22Rv1 (cell line): ENCODE data around the gene SASH1.

Experiments
- H3K27ac ChIP-seq: fragments of 450-650 bp; 2 replicates; pipeline ENCODE4 v1.5.1; 2017
- ZFX ChIP-seq: fragments of 450-650 bp; IDR thresholded peaks from 2 replicates; pipeline ENCODE4 v1.6.1; 2017; ENCODE audit warnings: antibody characterized with exemption, borderline replicate concordance
- TF ChIP-seq, protein P1 (sequence below): fragments of 450-650 bp; IDR thresholded peaks from 2 replicates; pipeline ENCODE4 v1.5.1; 2017; ENCODE audit warnings: mild to moderate bottlenecking

Gene SASH1

DNA sequence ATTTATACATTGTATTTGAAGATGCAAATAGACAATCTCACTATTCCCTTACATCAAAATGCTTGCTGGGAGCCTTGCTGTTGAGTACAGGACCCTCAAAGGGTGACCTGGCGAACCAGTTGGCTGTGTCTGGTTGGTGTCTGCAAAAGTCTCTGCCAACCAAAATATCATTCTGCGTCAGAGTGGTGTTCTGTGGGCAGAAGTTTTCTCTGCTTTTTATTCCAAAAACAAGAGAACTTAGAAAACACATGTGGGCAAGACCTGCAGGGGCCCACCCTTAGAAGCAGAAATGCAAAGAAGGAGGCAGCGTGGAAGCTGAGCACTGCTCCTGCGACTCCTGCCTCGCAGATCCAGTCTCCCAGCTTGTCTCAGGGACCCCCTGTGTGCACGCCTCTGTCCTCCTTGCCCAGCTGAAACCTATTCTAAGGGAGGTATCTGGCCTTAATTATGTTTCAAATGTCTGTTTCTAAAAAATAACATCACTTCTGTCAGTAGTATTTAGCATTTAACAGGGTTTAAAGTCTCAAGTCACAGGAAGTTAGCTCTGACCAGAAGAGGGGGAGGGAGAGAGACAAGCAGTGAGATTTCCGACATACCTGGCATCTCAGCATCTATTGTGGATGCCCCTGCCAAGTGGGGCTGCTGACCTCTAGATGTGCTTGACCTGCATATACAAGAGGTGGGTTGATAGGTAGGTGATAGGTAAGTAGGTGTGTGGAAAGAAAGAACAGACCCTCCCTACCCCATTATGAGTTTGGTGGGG, 101.3 kb downstream of the SASH1 start:
- TF ChIP-seq, protein P1, sequence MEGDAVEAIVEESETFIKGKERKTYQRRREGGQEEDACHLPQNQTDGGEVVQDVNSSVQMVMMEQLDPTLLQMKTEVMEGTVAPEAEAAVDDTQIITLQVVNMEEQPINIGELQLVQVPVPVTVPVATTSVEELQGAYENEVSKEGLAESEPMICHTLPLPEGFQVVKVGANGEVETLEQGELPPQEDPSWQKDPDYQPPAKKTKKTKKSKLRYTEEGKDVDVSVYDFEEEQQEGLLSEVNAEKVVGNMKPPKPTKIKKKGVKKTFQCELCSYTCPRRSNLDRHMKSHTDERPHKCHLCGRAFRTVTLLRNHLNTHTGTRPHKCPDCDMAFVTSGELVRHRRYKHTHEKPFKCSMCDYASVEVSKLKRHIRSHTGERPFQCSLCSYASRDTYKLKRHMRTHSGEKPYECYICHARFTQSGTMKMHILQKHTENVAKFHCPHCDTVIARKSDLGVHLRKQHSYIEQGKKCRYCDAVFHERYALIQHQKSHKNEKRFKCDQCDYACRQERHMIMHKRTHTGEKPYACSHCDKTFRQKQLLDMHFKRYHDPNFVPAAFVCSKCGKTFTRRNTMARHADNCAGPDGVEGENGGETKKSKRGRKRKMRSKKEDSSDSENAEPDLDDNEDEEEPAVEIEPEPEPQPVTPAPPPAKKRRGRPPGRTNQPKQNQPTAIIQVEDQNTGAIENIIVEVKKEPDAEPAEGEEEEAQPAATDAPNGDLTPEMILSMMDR: no peak
- no peak for TF ChIP-seq ZFX
- no peak overlapping the region for H3K27ac ChIP-seq

DNA sequence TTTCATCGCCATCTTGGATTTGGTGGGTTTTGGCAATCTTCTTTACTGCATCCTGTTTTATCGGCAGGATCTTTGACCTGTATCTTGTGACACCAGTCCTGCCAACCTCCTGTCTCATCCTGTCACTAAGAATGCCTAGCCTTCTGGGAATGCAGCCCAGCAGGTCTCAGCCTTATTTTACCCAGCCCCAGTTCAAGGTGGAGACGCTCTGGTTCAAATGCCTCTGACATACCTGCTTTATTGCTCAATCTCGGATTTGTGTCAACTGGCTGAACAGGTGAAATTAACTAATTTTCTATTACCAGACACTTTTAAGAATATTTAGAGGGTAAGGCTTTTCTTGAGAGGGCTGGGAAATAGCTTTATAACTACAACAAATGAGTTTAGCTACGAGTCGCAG, 102.5 kb downstream of the SASH1 start:
- TF ChIP-seq, protein P1: no peak
- TF ChIP-seq ZFX: no peak

DNA sequence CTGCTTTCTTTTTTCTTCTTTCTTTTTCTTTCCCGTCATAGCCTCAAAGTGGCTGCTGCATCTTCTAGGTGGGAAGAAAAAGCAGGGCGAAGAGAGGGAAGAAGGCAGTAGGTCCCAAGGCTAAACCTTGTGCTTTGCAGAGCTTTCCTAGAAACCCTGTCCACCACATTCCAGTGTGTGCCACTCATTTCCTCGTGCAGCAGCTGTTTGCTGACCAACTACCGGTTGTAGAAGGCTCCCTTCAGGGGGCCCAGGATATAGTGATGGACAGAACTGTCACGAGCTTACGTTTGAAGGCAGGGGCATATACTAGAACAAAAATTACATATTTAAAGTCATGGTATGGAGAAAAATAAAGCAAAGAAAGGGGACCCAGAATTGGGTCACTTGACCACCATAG, 103.0 kb downstream of the SASH1 start:
- H3K27ac ChIP-seq: no peak overlapping the region
- TF ChIP-seq, protein P1: no peak
- no peak for TF ChIP-seq ZFX

More for the DNA sequence above, 102.5 kb downstream of the SASH1 start:
- H3K27ac ChIP-seq: no peak overlapping the region

DNA sequence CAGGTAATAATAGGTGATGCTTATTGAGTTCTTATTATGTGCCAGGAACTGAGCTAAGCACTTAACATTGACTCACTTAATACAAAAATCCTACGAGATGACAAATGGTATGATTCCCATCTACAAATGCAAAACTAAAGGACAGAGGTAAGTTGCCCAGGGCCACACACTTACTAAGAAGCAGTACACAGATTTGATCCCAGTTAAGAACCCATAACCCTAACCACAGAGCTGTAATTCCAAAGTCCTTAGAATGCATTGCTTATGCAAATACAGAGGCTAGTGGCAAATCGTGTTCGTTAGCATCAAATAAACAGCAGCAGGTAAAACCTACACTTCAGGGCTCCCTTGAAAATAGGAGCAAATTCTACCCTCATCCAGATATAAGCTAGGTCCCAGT, 104.0 kb downstream of the SASH1 start:
- H3K27ac ChIP-seq: no peak overlapping the region
- TF ChIP-seq, protein P1: no peak
- TF ChIP-seq ZFX: no peak

DNA sequence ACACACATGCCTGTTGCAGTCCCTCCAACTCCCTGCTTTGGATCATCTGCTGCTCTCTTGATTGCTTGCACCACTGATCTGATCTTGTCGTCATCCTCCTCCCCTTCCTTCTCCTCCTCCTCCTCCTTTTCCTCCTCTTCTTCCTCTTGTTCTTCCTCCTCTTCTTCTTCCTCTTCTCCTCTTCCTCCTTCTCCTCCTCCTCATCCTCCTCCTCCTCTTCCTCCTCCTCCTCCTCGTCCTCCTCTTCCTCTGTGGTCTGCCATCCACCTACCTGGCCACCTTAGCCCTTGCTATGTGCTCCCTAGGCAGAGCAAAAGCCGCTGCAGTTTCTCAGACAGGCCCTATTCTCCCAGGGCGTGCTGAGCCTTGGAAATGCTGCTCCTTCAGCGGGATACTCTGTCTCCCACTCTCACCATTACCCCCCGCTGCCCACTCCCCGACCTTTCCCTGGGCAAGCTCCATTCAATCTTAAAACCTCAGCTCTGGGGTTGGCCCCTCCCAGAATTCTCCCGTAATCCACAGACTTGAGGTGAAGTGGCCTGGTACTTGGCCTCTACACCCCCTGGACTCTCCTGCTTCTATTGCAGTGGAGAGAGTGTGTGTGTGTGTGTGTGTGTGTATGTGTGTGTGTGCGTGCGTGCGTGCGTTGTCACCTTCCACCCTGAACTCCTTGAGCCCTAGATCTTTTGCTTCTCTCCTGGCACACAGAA, 105.0 kb downstream of the SASH1 start:
- H3K27ac ChIP-seq: no peak overlapping the region
- TF ChIP-seq ZFX: no peak
- TF ChIP-seq, protein P1: no peak

GRCh38 chr6:148448369-148449012, 105.9 kb downstream of the SASH1 start:
- H3K27ac ChIP-seq: no peak overlapping the region
- no peak for TF ChIP-seq ZFX
- TF ChIP-seq, protein P1: no peak

DNA sequence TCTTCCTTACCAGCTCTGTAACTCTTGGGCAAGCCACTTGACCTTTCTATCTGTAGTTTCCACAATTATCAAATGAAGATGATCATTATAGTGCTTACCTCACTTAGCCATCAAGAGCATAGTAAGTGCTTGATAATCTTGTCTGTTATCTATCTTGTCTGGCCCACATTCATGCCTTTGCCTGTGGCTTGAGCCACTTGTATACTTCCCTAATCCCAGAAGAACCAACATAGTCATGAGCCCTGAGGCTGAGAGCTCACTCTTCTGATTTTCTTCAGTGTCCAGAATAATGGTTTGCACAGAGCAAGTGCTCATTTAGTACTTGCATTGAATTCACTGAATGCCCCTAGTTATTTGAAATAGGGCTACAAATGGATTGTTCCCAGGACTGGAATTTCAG, 108.2 kb downstream of the SASH1 start:
- H3K27ac ChIP-seq: no peak overlapping the region
- TF ChIP-seq ZFX: no peak
- TF ChIP-seq, protein P1: no peak
